Lung (tissue), 12 donors: Measurements from ENCODE around the gene ZBBX. TPM values are rescaled to one million over a fixed set of nuclear protein-coding genes. Genes with fewer than 3 reads are reported as not detected.

Experiments
- ATAC-seq: fragments of 200-7000 bp; cut with Tn5 transposase; one replicate; pipeline ENCODE4 v1.9.1; 2020; ENCODE audit warnings: moderate number of reproducible peaks; ENCODE audit not compliant: insufficient read depth, low FRiP score
- DNase-seq, 3 donors: peaks; one replicate each; pipeline ENCODE4 v3.0.0-alpha.2; 2013 to 2017
- H3K27ac ChIP-seq, 2 donors: one replicate each; pipeline ENCODE4 v1.5.1; 2013; ENCODE audit warnings: mild to moderate bottlenecking in 2 of 2, moderate library complexity in 2 of 2, control low read depth in 1 of 2, inconsistent platforms in 1 of 2, low read depth in 1 of 2, low read length in 1 of 2
- H3K27me3 ChIP-seq, 3 donors: one replicate each; pipeline ENCODE4 v1.5.1; 2013; ENCODE audit warnings: low read length in 2 of 3; ENCODE audit not compliant: control insufficient read depth in 3 of 3, insufficient read depth in 3 of 3
- H3K36me3 ChIP-seq, 4 donors: one replicate each; pipeline ENCODE4 v1.5.1; 2013; ENCODE audit warnings: low read length in 4 of 4, mild to moderate bottlenecking in 1 of 4, moderate library complexity in 1 of 4; ENCODE audit not compliant: control insufficient read depth in 4 of 4, insufficient read depth in 4 of 4
- H3K4me1 ChIP-seq, 5 donors: one replicate each; pipeline ENCODE4 v1.5.1; 2013; ENCODE audit warnings: low read length in 5 of 5, mild to moderate bottlenecking in 2 of 5, moderate library complexity in 1 of 5; ENCODE audit not compliant: control insufficient read depth in 5 of 5, insufficient read depth in 5 of 5
- H3K4me3 ChIP-seq: one replicate; pipeline ENCODE4 v1.5.1; 2013; ENCODE audit warnings: mild to moderate bottlenecking, control low read depth, moderate library complexity
- H3K9ac ChIP-seq, 2 donors: one replicate each; pipeline ENCODE4 v1.5.1; 2013; ENCODE audit warnings: low read length in 2 of 2, control low read depth in 1 of 2; ENCODE audit not compliant: insufficient read depth in 1 of 2
- H3K9me3 ChIP-seq, 4 donors: one replicate each; pipeline ENCODE4 v1.5.1; 2013; ENCODE audit warnings: low read length in 3 of 4, mild to moderate bottlenecking in 1 of 4, moderate library complexity in 1 of 4; ENCODE audit not compliant: control insufficient read depth in 4 of 4, insufficient read depth in 3 of 4
- WGBS, 2 donors: extraction: QIAGEN DNeasy Blood & Tissue Kit; methylation state at CpG; one replicate each; pipeline ENCODE4 v1.1.7; 2013; 5-methylcytosine and 5-hydroxymethylcytosine counted together
- polyA plus RNA-seq, 2 donors: library from polyadenylated mRNA; stranded (reverse); fragments of 200-250 nt; gene quantifications; one replicate each; pipeline ENCODE4 v1.2.1, GENCODE V29; 2013
- total RNA-seq, 2 donors: library from RNA; depleted of rRNA in 1 of 2; stranded (reverse); fragments of >200 nt in 1 of 2; gene quantifications; one replicate each; pipeline ENCODE4 v1.2.1, GENCODE V29; 2014 to 2021
- TF ChIP-seq, protein P1 (sequence below): IDR thresholded peaks from 2 replicates; pipeline ENCODE4 v1.5.1; 2012; ENCODE audit warnings: mild to moderate bottlenecking; ENCODE audit errors: control extremely low read depth, extremely low read depth
- donor health status: control.
- donor health status: control.
- donor health status: Bipolar disorder and iron deficiency.
- donor health status: healthy.
- donor health status: DM: yes; HTN: yes; CAD: no.

The ZBBX gene
- total and polyA plus RNA-seq, 4 donors = 7.1 to 51.3 (median 17.1) TPM

DNA sequence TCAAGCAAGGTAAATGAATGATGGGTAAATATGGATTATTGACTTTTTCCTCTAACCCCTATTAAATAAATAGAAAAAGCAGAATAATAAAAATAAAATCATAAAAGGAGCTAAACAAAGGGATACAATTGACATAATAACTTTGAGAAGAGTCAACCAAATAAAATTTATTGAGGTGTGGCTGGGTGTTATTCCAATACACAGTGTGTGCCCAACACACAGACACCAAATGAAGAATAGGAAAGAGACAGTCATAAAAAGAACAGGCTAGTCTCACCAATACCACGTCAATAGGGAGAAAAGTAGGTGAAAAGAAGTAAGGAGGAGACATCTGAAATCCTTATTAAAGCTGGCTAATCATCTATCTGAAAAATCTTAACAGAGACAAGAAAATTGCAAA is 127.1 kb downstream of the ZBBX start:
- Histone ChIP-seq H3K4me3 (no peak overlapping the region), H3K36me3 (no peaks in the 10 kb centered on the region), H3K4me1 (no peaks in the 10 kb centered on the region), H3K9ac (no peak overlapping the region), H3K27me3 (peaks cover 0 to 2% (median 0%) of the 10 kb centered on the region in 3 donors), H3K9me3 (peaks cover 0 to 4% (median 0%) of the 10 kb centered on the region in 4 donors), H3K27ac (no peak overlapping the region)
- DNase-seq (no peak), ATAC-seq (no peak)
- TF ChIP-seq, protein P1, sequence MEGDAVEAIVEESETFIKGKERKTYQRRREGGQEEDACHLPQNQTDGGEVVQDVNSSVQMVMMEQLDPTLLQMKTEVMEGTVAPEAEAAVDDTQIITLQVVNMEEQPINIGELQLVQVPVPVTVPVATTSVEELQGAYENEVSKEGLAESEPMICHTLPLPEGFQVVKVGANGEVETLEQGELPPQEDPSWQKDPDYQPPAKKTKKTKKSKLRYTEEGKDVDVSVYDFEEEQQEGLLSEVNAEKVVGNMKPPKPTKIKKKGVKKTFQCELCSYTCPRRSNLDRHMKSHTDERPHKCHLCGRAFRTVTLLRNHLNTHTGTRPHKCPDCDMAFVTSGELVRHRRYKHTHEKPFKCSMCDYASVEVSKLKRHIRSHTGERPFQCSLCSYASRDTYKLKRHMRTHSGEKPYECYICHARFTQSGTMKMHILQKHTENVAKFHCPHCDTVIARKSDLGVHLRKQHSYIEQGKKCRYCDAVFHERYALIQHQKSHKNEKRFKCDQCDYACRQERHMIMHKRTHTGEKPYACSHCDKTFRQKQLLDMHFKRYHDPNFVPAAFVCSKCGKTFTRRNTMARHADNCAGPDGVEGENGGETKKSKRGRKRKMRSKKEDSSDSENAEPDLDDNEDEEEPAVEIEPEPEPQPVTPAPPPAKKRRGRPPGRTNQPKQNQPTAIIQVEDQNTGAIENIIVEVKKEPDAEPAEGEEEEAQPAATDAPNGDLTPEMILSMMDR = no peak
- 65% methylated on average over 1 of the region's 1 CpG for WGBS, 2 donors

GRCh38 chr3:167251678-167252077 is 128.4 kb downstream of the ZBBX start:
- H3K4me3 ChIP-seq = no peak overlapping the region
- no peak for DNase-seq
- no peaks in the 10 kb centered on the region for H3K36me3 ChIP-seq
- peaks cover 0 to 2% (median 0%) of the 10 kb centered on the region in 3 donors for H3K27me3 ChIP-seq
- WGBS, 2 donors = 73 to 83% methylated on average over 3 of the region's 3 CpGs
- H3K27ac ChIP-seq = no peak overlapping the region
- peaks cover 0 to 4% (median 0%) of the 10 kb centered on the region in 4 donors for H3K9me3 ChIP-seq
- no peak overlapping the region for H3K9ac ChIP-seq
- TF ChIP-seq, protein P1 = no peak
- no peak for ATAC-seq
- H3K4me1 ChIP-seq = no peaks in the 10 kb centered on the region

- peak in 2 of 3 donors; percentile 4 to 13 for DNase-seq
- no peaks in the 10 kb centered on the region for H3K4me1 ChIP-seq
- no peaks in the 10 kb centered on the region for H3K27me3 ChIP-seq
- H3K36me3 ChIP-seq = no peaks in the 10 kb centered on the region
- no peak for ATAC-seq
- no peak overlapping the region for H3K4me3 ChIP-seq
- H3K9ac ChIP-seq = no peak overlapping the region
- TF ChIP-seq, protein P1 = no peak
- H3K27ac ChIP-seq = no peak overlapping the region
- H3K9me3 ChIP-seq = peaks cover 0 to 4% (median 0%) of the 10 kb centered on the region in 4 donors
These were observed 133.8 kb downstream of the ZBBX start for GRCh38 chr3:167246252-167246651.
